Measurements from ENCODE around the gene RRAD.

DNA sequence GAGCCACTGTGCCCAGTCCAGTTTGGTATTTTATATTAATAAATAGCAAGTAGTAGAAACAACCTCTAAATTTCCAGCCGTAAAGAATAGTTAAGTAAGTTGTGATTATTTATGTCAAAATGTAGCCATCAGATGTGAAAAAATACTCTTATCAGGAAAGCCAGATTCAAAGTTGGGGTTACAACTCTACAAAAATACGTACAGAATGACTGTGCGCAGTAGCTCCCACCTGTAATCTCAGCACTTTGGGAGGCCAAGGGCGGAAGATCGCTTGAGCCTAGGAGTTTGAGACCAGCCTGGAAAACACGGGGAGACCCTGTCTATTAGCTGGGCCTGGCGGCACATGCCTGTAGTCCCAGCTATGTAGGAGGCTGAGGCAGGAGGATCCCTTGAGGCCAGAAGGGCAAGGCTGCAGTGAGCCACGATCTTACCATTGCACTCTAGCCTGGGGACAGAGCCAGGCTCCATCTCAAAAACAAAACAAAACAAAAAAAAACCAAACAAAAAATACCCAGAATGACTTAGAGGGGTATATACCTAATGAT, 43.3 kb downstream of the RRAD start:
- TF ChIP-seq, protein P1, sequence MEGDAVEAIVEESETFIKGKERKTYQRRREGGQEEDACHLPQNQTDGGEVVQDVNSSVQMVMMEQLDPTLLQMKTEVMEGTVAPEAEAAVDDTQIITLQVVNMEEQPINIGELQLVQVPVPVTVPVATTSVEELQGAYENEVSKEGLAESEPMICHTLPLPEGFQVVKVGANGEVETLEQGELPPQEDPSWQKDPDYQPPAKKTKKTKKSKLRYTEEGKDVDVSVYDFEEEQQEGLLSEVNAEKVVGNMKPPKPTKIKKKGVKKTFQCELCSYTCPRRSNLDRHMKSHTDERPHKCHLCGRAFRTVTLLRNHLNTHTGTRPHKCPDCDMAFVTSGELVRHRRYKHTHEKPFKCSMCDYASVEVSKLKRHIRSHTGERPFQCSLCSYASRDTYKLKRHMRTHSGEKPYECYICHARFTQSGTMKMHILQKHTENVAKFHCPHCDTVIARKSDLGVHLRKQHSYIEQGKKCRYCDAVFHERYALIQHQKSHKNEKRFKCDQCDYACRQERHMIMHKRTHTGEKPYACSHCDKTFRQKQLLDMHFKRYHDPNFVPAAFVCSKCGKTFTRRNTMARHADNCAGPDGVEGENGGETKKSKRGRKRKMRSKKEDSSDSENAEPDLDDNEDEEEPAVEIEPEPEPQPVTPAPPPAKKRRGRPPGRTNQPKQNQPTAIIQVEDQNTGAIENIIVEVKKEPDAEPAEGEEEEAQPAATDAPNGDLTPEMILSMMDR (conservative IDR thresholded peaks at IDR 0.05; ENCODE audit: low read depth, low read length) = no peak
- TF ChIP-seq EZH2 (IDR thresholded peaks at IDR 0.05; ENCODE audit: low read length, unreplicated experiment) = no peak
- TF ChIP-seq EZH2phosphoT487 (IDR thresholded peaks at IDR 0.05; ENCODE audit: borderline replicate concordance, low read length) = no peak
